AG10803 (cell line): ENCODE results near the gene FXYD2.

Experiments used
- DNase-seq: peaks from one replicate; pipeline ENCODE4 v3.0.0; 2010; ENCODE audit warnings: low read depth
- H3K4me3 ChIP-seq: 2 replicates; pipeline ENCODE4 v1.5.1; 2011; ENCODE audit warnings: mild to moderate bottlenecking, low read length, control low read depth
- CTCF ChIP-seq: conservative IDR thresholded peaks from 2 replicates; pipeline ENCODE4 v1.5.1; 2011; ENCODE audit warnings: mild to moderate bottlenecking, low read length, control low read depth, inconsistent platforms

The FXYD2 gene

GRCh38 chr11:117862753-117863152 lies 38.2 kb upstream of the FXYD2 start:
- H3K4me3 ChIP-seq: no peak overlapping the region
- TF ChIP-seq CTCF: no peak
- DNase-seq: no peak

DNA sequence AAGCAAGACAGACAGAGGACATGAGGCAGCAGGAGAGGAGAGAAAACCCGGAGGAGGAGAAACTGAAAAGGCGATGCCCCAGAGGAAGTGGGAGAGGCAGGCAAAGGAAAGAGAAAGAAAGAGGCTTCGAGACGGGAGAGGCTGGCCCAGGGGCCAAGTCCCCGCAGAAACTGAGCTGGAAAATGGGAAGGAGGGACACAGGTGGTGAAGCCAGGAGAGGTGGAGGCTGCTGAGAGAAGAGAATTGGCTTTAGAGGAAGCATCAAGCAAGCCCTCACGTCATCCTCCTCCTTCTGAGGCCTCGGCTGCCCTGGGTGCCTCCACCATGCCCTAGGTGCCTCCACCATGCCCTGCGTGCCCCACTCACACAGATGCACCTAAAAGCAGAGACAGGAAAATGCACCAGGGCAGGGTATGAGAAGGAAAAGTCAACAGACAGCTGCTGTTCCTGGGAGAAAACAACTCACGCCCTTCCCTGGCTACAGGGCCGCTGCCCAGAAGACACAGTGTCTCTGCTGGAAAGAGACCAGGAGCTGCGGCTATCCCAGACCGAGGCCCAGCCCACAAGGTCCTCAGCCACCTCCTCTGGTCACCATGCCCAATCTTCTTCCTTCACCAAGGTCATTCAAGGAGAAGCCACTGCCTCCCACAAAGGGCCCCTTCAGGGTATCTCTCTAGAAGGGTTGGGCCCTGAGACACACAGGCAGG lies 37.6 kb upstream of the FXYD2 start:
- no peak overlapping the region for H3K4me3 ChIP-seq
- TF ChIP-seq CTCF: no peak
- no peak for DNase-seq

DNA sequence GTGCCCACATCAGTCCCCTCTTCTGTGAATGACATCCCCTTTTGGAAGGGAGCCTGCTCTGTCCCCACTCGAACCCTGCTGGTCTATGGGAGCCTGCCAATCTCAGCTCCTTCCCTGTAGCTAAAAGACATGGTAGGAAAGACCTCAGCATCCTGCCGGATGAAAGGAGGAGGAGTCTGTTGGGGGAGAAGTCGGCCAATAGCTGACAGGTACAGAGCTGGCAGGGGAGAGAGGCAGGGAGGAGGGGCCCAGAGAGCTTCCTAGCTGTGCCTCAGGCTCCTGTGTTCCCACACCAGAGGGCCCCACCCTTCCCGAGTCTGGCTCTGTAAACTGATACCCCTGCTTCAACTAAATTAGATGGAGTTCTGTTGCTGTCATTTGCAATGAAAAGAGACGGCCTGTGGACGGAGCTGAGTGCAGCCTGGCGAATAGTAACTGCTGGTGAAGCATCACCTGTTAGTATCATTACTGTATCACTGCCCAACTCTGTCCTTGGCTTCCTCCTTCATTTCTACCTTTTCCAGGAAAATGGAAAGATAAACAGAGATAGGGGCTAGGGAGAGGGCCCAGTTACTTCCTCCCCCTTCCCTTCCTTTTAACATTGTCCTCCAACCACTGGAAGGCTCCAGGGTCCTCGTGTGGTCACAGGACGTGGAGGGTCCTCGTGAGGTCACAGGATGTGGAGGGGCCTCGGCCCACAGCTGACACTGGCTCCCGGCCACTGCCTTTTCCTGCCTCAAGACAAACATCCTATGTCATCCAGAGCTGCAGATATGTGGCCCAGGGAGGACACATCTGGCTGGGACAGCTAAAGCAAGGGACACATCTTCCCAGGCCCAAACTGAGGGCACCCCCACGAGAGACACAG lies 36.8 kb upstream of the FXYD2 start:
- DNase-seq: no peak
- H3K4me3 ChIP-seq: no peak overlapping the region
- TF ChIP-seq CTCF: no peak

GRCh38 chr11:117860139-117860538 lies 35.6 kb upstream of the FXYD2 start:
- DNase-seq: no peak
- TF ChIP-seq CTCF: no peak
- H3K4me3 ChIP-seq: no peak overlapping the region

- no peak for TF ChIP-seq CTCF
- no peak for DNase-seq
- no peak overlapping the region for H3K4me3 ChIP-seq
Observed at GRCh38 chr11:117859488-117860112, 35.1 kb upstream of the FXYD2 start.

DNA sequence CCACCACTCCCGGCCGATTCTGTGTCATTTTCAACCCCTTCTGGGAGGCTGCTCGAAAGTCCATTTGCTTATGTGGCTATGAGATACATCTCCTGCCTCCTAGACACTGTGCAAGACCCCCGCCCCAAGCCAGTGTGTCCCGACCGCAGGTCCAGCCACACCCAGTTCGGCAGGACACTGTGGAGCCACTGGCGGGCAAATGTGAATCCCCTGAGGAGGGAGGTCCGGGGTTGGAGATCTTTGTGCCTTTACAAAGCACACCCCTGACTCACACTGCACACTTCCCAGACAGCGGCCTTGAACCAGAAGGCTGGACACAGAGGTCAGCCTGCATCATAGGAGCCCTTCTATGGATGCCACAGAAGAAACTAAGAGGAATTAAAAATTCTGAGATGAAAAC lies 34.5 kb upstream of the FXYD2 start:
- no peak for DNase-seq
- no peak for TF ChIP-seq CTCF

More for the DNA sequence above, 34.5 kb upstream of the FXYD2 start:
- no peak overlapping the region for H3K4me3 ChIP-seq
